Large intestine (tissue), 3 donors: Measurements from ENCODE around the gene B9D1. TPM values are rescaled to one million over a fixed set of nuclear protein-coding genes. Genes with fewer than 3 reads are reported as not detected.

ENCODE experiments used
- DNase-seq, 2 donors: peaks; one replicate each; pipeline versions ENCODE4 v3.0.0 to v3.0.0-alpha.2; 2013
- H3K27ac ChIP-seq: one replicate; pipeline ENCODE4 v1.5.1; 2013; ENCODE audit warnings: low read length
- H3K27me3 ChIP-seq: 2 replicates; pipeline ENCODE4 v1.6.1; 2013; ENCODE audit warnings: low read length; ENCODE audit not compliant: control insufficient read depth, insufficient read depth
- H3K36me3 ChIP-seq: 2 replicates; pipeline ENCODE4 v1.6.1; 2013; ENCODE audit warnings: low read length; ENCODE audit not compliant: control insufficient read depth, insufficient read depth
- H3K4me1 ChIP-seq: one replicate; pipeline ENCODE4 v1.6.1; 2013; ENCODE audit warnings: low read length; ENCODE audit not compliant: control insufficient read depth, insufficient read depth
- H3K4me3 ChIP-seq: one replicate; pipeline ENCODE4 v1.5.1; 2013; ENCODE audit warnings: low read length
- H3K9me3 ChIP-seq: one replicate; pipeline ENCODE4 v1.6.1; 2013; ENCODE audit warnings: mild to moderate bottlenecking, low read depth, low read length, moderate library complexity; ENCODE audit not compliant: control insufficient read depth
- WGBS: methylation state at CpG from one replicate; pipeline ENCODE4 v1.1.5; 2013; ENCODE audit warnings: low lambda C conversion rate; ENCODE audit not compliant: insufficient coverage; 5-methylcytosine and 5-hydroxymethylcytosine counted together
- polyA plus RNA-seq: library from polyadenylated mRNA; unstranded; fragments of 120-200 nt; gene quantifications from one replicate; pipeline ENCODE4 v1.2.1, GENCODE V29; 2013

The B9D1 gene
- polyA plus RNA-seq, 1 donor: 19.8 TPM

DNA sequence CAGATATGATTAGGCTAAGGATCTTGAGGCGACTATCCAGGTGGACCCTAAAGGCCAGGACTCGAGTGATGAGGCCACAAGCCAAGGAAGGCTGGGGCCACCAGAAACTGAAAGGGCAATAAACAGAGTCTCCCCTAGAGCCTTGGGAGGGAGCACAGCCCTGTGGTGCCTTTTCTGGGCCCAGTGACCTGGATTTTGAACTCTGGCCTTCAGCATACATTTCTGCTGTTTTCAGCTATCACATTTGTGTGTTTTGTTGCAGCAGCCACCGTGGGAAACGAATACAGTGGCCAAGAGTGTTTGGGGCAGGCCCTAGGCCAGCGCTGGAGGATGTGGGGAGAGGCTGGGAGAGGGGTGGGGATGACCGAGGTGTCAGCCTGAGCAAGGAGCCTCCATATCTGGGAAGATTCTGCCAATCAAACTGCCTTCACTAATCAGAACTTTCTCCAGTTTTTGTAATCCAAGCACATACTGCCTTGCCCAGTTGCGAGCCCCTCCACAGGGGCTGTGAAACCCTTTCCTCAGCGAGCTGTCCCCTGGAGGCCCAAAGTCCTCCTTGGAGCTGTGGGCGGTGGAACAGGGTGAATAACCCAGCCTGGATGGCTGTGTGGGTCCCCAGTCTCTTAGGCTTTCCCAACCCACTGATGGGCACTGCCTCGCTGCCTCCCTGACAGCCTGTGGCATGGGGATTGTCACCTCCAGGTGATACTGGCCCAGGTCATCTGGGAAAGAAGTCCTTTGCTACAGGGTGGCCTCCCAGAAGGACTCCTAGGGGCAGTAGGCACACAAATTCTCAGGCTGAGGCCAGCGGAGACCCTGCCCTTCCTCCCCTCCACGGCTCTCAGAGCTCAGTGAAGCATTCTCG lies 16.8 kb downstream of the B9D1 start:
- peak overlapping the region; percentile 60 for H3K27ac ChIP-seq
- H3K4me1 ChIP-seq: peaks cover 62% of the 10 kb centered on the region
- no CpG with 5 or more reads among the region's 13 CpGs for WGBS
- no peaks in the 10 kb centered on the region for H3K36me3 ChIP-seq
- peak in 1 of 2 donors; percentile 61 for DNase-seq
- no peak overlapping the region for H3K4me3 ChIP-seq
- H3K27me3 ChIP-seq: no peaks in the 10 kb centered on the region
- peaks cover 7% of the 10 kb centered on the region for H3K9me3 ChIP-seq

DNA sequence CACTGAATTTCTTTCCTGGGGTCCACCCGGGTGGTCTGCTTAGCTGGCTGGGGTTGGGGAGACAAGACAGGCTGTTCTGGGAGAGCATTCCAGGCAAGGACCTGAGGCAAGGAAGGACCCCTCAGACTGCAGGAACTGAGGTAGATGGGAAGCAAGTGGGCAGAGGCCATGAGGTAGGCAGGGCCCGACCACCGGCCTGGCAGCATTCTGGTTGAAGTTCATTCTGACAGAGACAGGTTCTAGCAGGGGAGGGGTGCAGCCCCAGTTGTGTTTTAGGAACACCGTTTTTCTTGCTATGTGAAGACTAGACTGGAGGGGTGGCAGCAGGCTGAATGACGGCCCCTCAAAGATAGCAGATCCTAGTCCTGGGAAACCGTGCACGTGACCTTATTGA lies 17.5 kb downstream of the B9D1 start:
- no peaks in the 10 kb centered on the region for H3K27me3 ChIP-seq
- H3K36me3 ChIP-seq: no peaks in the 10 kb centered on the region
- peaks cover 62% of the 10 kb centered on the region for H3K4me1 ChIP-seq
- no CpG with 5 or more reads among the region's 7 CpGs for WGBS
- peaks cover 7% of the 10 kb centered on the region for H3K9me3 ChIP-seq
- H3K27ac ChIP-seq: no peak overlapping the region
- DNase-seq: no peak
- H3K4me3 ChIP-seq: no peak overlapping the region

DNA sequence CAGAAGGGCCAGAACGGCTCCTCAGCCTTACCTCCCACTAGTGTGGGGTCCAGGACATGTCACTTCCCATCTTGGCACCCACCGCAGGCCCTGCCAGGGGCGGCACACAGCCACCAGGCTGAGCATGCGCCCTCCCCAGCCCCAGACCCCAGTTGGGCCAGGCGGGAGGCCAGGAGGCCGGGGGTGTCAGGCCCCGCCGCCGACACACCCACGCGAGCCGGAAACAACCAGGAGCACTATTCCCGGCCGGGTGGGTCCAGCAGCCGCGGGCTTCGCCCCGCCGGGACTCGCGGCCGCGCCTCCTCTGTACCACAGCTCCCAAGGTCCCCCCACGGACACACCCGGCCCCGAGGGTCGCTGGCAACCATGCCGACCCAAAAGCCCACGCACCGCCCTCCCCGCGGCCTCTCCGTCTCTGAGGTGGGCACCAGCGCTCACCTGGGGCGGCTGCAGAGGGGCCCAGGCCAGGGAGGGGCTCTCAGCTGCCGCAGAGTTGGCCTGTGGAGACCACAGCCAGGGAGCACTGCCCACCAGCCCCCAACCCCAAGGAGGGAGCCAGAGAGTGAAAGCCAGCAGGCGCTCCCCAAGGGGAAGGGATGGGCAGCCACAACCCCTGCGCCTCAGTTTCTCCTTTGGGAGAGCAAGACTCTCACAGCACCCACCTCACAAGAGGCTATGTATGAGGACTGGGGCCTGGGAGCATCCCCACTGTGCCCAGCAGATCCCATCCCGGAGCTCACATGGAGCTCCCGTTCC lies 18.0 kb downstream of the B9D1 start:
- DNase-seq: peak in 1 of 2 donors; percentile 1
- peaks cover 62% of the 10 kb centered on the region for H3K4me1 ChIP-seq
- no peaks in the 10 kb centered on the region for H3K36me3 ChIP-seq
- H3K27ac ChIP-seq: no peak overlapping the region
- H3K9me3 ChIP-seq: peaks cover 7% of the 10 kb centered on the region
- H3K4me3 ChIP-seq: no peak overlapping the region
- H3K27me3 ChIP-seq: no peaks in the 10 kb centered on the region
- whole genome bisulfite sequencing: no CpG with 5 or more reads among the region's 40 CpGs

DNA sequence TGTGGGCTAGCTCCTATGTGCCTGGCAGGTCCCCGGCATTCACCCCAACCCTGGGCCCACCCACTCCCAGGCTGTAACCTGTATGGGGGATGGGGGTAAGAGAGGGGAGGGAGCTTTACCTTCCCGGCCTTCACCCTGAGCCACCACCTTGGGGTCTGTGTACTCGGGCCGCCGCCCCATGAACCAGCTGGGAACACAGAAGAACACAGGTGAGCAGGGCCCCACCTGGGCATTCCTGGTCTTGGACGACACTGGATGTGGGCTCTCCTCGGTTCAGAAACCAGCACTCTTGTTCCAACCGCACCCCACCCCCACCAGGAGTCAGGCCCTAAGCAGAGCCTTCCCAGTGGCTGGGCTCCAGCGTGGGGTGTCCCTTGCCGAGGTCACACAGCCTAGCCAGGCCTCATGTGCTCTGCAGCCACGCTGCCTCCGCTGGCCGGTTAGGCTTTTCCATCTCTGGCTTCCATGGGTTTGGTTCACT lies 18.8 kb downstream of the B9D1 start:
- Histone ChIP-seq H3K27me3 (no peaks in the 10 kb centered on the region), H3K9me3 (peaks cover 7% of the 10 kb centered on the region), H3K27ac (no peak overlapping the region), H3K36me3 (no peaks in the 10 kb centered on the region), H3K4me3 (no peak overlapping the region), H3K4me1 (peaks cover 64% of the 10 kb centered on the region)
- DNase-seq: no peak
- no CpG with 5 or more reads among the region's 13 CpGs for WGBS

DNA sequence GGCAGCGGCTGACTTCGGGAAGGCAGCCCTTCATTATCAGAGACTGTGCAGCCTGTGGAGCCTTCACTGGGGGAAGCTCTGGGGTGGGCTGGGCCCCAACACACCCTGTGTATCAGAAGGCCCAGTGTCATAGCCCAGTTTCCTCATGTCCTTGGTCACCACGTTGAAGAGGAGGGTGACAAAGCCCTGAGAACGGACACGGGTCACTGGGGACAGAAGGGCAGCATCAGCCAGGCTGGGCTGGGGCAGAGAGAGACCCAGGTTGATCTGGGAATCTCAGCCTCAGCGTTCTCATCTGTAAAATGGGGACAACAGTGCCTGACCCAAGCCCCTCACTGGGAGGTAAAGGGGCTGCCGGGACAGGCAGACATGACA lies 19.3 kb downstream of the B9D1 start:
- peaks cover 7% of the 10 kb centered on the region for H3K9me3 ChIP-seq
- H3K4me3 ChIP-seq: no peak overlapping the region
- WGBS: no CpG with 5 or more reads among the region's 7 CpGs
- no peaks in the 10 kb centered on the region for H3K27me3 ChIP-seq
- no peak overlapping the region for H3K27ac ChIP-seq
- no peak for DNase-seq
- no peaks in the 10 kb centered on the region for H3K36me3 ChIP-seq
- peaks cover 66% of the 10 kb centered on the region for H3K4me1 ChIP-seq

DNA sequence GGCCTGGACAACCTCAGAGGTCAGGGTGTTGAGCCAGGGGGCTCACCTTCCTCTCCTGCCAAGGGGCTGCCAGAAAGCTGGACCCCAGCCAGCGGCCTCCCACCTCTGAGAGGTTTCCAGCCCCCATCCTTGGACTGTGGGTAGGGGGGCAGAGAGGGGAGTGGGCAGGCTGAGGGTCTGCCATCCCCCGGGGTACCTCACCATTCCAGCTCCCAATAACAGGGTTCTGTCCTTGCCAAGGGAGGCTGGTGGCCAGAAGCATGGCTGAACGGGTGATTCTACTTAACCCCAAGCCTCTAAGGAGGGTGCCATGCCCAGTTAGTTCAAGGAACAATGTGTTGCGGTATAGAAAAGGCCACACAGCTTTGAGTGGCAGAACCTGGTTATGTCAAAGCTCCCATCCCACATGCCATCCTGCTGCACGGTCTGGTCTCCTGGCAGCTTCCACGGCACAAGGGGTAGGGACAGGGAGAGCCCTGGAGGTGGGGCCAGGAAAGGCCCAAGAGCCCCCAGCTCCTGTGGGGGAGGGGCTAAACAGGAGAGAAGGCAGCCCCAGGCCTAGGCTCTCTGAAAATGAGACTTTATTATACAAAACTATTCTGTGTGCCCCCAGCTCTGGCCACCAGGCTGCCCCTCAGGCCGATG lies 19.8 kb downstream of the B9D1 start:
- Histone ChIP-seq H3K27me3 (no peaks in the 10 kb centered on the region), H3K4me1 (peaks cover 66% of the 10 kb centered on the region), H3K9me3 (peaks cover 7% of the 10 kb centered on the region), H3K4me3 (no peak overlapping the region), H3K36me3 (no peaks in the 10 kb centered on the region), H3K27ac (peak overlapping the region; percentile 39)
- no peak for DNase-seq
- no CpG with 5 or more reads among the region's 7 CpGs for WGBS

DNA sequence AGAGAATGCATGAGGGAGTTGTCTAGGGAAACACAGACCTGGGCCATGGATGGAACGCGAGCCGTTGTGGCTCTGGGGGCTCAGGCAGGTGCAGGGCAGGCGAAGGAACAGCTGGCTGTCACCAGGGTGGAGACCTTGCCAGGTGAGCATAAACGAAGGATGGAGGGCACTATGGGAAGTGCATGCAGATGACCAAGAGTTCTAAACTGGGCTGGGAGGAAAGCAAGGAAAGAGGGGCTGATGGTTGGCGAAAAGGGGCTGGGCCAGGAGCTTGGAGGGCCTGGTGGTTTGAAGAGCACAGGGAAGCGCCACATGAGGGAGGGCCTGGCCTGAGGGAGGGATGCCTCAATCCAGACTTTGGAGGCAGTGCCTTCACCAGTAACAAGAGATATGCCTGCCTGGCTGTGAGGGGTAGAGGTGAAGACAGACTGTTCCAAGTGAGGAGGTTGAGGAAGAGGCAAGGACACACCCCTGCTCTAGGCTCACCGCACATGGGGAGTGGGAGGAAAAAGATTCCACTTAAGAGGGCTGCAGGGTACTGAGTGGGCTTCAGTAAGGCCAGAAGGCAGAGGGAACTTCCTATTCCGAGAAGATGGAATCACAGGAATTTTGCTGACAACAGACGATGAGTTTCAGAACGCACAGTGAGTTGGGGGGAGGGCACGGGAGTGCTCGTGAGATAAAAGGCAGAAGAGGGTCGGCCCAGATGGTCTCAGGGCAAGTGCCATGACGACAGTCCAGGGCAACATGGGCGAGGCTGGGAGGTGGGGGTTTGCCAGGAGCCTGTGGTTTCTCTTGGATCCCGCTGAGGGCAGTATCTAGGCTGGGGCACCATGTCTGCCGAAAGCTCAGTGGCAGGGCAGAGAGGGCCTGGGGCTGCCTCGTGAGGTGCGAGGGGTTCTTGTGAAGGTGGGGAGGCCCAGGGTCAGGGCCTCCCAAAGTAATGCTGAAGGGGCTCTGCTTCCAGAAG lies 20.6 kb downstream of the B9D1 start:
- Histone ChIP-seq H3K27ac (peak overlapping the region; percentile 39), H3K9me3 (peaks cover 7% of the 10 kb centered on the region), H3K4me3 (no peak overlapping the region), H3K4me1 (peaks cover 66% of the 10 kb centered on the region), H3K27me3 (no peaks in the 10 kb centered on the region), H3K36me3 (no peaks in the 10 kb centered on the region)
- 67% methylated on average over 3 of the region's 20 CpGs for WGBS
- DNase-seq: peak in 1 of 2 donors; percentile 52

DNA sequence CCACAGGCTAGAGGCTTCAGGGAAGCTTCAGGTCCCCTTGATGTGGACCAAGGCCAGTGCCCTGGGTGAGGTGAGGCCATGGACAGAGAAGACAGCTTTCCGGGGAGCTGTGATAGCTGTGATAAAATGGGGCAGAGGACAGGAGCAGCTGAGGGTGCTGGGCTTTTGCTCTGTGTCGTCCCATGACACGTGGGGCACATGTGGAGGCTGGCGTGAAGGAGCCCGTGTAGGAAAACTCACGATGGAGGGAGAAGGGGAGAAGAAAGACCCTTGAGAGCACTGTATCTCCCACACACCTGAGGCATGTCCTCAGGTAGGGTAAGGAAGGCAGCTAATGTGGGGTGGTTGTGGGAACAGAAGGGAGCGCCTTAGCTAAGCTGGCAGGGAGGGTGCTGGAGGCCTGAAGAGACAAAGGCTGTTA lies 21.3 kb downstream of the B9D1 start:
- no peaks in the 10 kb centered on the region for H3K36me3 ChIP-seq
- no peaks in the 10 kb centered on the region for H3K27me3 ChIP-seq
- WGBS: no CpG with 5 or more reads among the region's 7 CpGs
- H3K9me3 ChIP-seq: peaks cover 7% of the 10 kb centered on the region
- no peak overlapping the region for H3K4me3 ChIP-seq
- no peak overlapping the region for H3K27ac ChIP-seq
- DNase-seq: no peak
- peaks cover 65% of the 10 kb centered on the region for H3K4me1 ChIP-seq

DNA sequence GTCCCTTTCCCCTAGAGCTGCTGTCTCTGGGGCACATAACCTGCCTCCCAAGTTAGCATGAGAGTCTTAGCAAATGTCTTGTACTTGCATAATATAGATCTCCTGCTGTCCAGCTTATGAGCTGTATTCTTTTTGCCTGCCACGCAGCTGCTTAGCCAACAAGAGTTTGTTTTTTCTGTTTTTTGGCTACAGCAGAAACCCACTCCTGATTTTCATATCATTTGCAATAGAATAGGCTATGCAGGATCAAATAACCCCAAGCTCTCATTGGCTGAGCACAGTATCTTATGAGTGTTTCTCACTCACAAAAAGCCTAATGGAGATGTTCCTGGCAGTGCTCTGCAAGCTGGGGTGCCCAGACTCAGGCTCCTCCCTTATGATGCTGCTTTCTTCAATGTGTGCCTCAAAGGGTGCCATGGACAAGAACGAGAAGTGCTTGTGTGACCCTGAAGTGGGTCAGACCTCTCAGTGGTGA lies 23.1 kb downstream of the B9D1 start:
- H3K4me1 ChIP-seq: peaks cover 48% of the 10 kb centered on the region
- DNase-seq: no peak
- no CpG with 5 or more reads among the region's 2 CpGs for WGBS
- H3K4me3 ChIP-seq: no peak overlapping the region
- H3K9me3 ChIP-seq: no peaks in the 10 kb centered on the region
- H3K27ac ChIP-seq: peak overlapping the region; percentile 85
- H3K27me3 ChIP-seq: no peaks in the 10 kb centered on the region
- H3K36me3 ChIP-seq: peaks cover 6% of the 10 kb centered on the region
